Lower lobe of right lung (tissue), 2 donors: Measurements from ENCODE around the gene POLR3GL. TPM values are rescaled to one million over a fixed set of nuclear protein-coding genes. Genes with fewer than 3 reads are reported as not detected.

Source experiments
- ATAC-seq, 2 donors: fragments of 200-7000 bp; cut with Tn5 transposase; one replicate each; pipeline ENCODE4 v1.9.1; 2020 to 2022; ENCODE audit warnings: mild to moderate bottlenecking in 2 of 2, moderate library complexity in 2 of 2
- DNase-seq: peaks from one replicate; pipeline ENCODE4 v3.0.0-alpha.2; 2020
- H3K27ac ChIP-seq: fragments of 200-600 bp; one replicate; pipeline ENCODE4 v1.8.0; 2022
- H3K27me3 ChIP-seq: fragments of 200-600 bp; one replicate; pipeline ENCODE4 v1.8.0; 2022; ENCODE audit warnings: low read depth
- H3K36me3 ChIP-seq: fragments of 200-600 bp; one replicate; pipeline ENCODE4 v1.8.0; 2022; ENCODE audit warnings: mild to moderate bottlenecking
- H3K4me1 ChIP-seq: fragments of 200-600 bp; one replicate; pipeline ENCODE4 v1.8.0; 2022
- H3K4me3 ChIP-seq: fragments of 200-600 bp; one replicate; pipeline ENCODE4 v1.8.0; 2022; ENCODE audit warnings: mild to moderate bottlenecking
- H3K9me3 ChIP-seq: fragments of 200-600 bp; one replicate; pipeline ENCODE4 v1.8.0; 2022
- CTCF ChIP-seq: fragments of 200-600 bp; IDR thresholded peaks from one replicate; pipeline ENCODE4 v1.8.0; 2022; ENCODE audit warnings: antibody characterized with exemption, mild to moderate bottlenecking
- intact Hi-C: fragments of 100-400 bp; cut with DNase I; formaldehyde crosslinking; loops from one replicate; pipeline ENCODE4 v1.11.0; 2022
- total RNA-seq: library from RNA; stranded (reverse); fragmentation: NEBNext Ultra II Directional; extraction: Animal tissue kit (Norgen Biotek cat#: 25700); gene quantifications from one replicate; pipeline ENCODE4 v1.2.1, GENCODE V29; 2021
- donor health status: DM: no; HTN: yes; CAD: no; lungs with severe emphysema.

The POLR3GL gene
- total RNA-seq, 1 donor from 2014 or later = 25.4 TPM

- ATAC-seq (no peak), DNase-seq (no peak)
- no peak for TF ChIP-seq CTCF
- H3K27me3 ChIP-seq = no peaks in the 10 kb centered on the region
- no peaks in the 10 kb centered on the region for H3K9me3 ChIP-seq
- peak overlapping the region; percentile 44 for H3K4me3 ChIP-seq
- intact Hi-C loops = no loop called here
- H3K4me1 ChIP-seq = peaks cover 82% of the 10 kb centered on the region
- no peaks in the 10 kb centered on the region for H3K36me3 ChIP-seq
- H3K27ac ChIP-seq = peak overlapping the region; percentile 96
Measured at GRCh38 chr1:145980457-145980994, 16.0 kb downstream of the POLR3GL start.

- Histone ChIP-seq H3K36me3 (no peaks in the 10 kb centered on the region), H3K9me3 (no peaks in the 10 kb centered on the region), H3K27ac (peak overlapping the region; percentile 96), H3K4me3 (no peak overlapping the region), H3K4me1 (peaks cover 95% of the 10 kb centered on the region), H3K27me3 (no peaks in the 10 kb centered on the region)
- no peak for ATAC-seq
- DNase-seq = no peak
- intact Hi-C loops = no loop called here
- no peak for TF ChIP-seq CTCF
Measured at GRCh38 chr1:145982010-145982723, 17.7 kb downstream of the POLR3GL start.

- H3K4me1 ChIP-seq = peaks cover 84% of the 10 kb centered on the region
- H3K9me3 ChIP-seq = no peaks in the 10 kb centered on the region
- no peaks in the 10 kb centered on the region for H3K27me3 ChIP-seq
- ATAC-seq = no peak
- H3K27ac ChIP-seq = peak overlapping the region; percentile 96
- TF ChIP-seq CTCF = no peak
- no peak overlapping the region for H3K4me3 ChIP-seq
- no peaks in the 10 kb centered on the region for H3K36me3 ChIP-seq
- intact Hi-C loops = no loop called here
- DNase-seq = no peak
Measured at GRCh38 chr1:145983206-145983675, 18.8 kb downstream of the POLR3GL start.

- Histone ChIP-seq H3K27me3 (no peaks in the 10 kb centered on the region), H3K4me1 (peaks cover 76% of the 10 kb centered on the region), H3K36me3 (no peaks in the 10 kb centered on the region), H3K4me3 (peak overlapping the region; percentile 33), H3K9me3 (no peaks in the 10 kb centered on the region), H3K27ac (peak overlapping the region; percentile 96)
- no peak for TF ChIP-seq CTCF
- no peak for DNase-seq
- intact Hi-C loops = no loop called here
- no peak for ATAC-seq
Measured at GRCh38 chr1:145983960-145984830, 19.7 kb downstream of the POLR3GL start.

GRCh38 chr1:145985129-145985501 lies 20.6 kb downstream of the POLR3GL start:
- TF ChIP-seq CTCF = no peak
- Histone ChIP-seq H3K27ac (peak overlapping the region; percentile 83), H3K4me1 (peaks cover 76% of the 10 kb centered on the region), H3K9me3 (no peaks in the 10 kb centered on the region), H3K36me3 (no peaks in the 10 kb centered on the region), H3K27me3 (no peaks in the 10 kb centered on the region), H3K4me3 (peak overlapping the region; percentile 33)
- intact Hi-C loops = no loop called here
- DNase-seq (no peak), ATAC-seq (no peak)
